HL-60/S4 treated with phorbol 12-myristate 13-acetate at 8.2 ng/mL for 4 days and 3 days (cell line): ENCODE measurements around the gene NOP53.
"Not testable (repeated sequence)": the region's sequence is repeated elsewhere in the genome, so short reads cannot be mapped to it uniquely, and the experiment has no call there.

Source experiments
- in situ Hi-C: fragments of 300-500 bp; cut with MboI; formaldehyde crosslinking; loops from 2 replicates; pipeline ENCODE4 v1.15.0; 2022; ENCODE audit warnings: low sequenced_read_pairs

Gene NOP53

GRCh38 chr19:47716270-47716937 is 28.9 kb upstream of the NOP53 start:
- in situ Hi-C loops: loop anchor here (25.0 kb wide), 1 partner anchor 429 kb away; no protein-coding TSS in a partner anchor

DNA sequence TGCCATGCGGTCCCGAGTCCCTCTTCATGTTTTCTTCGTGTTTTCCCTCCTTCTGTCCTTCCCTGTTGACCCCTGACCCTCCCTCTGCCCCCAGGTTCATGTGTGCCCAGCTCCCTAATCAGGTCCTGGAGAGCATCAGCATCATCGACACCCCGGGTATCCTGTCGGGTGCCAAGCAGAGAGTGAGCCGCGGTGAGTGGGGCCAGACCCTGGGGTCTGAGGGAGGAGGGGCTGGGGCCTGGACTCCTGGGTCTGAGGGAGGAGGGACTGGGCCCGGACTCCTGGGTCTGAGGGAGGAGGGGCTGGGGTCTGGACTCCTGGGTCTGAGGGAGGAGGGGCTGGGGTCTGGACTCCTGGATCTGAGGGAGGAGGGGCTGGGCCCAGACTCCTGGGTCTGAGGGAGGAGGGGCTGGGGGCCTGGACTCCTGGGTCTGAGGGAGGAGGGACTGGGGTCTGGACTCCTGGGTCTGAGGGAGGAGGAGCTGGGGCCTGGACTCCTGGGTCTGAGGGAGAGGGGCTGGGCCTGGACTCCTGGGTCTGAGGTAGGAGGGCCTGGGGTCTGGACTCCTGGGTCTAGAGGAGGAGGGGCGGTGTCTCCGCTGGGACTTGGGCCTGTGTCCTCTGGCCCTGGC is 26.8 kb upstream of the NOP53 start:
- in situ Hi-C loops: loop anchor here (25.0 kb wide), 1 partner anchor 431 kb away; no protein-coding TSS in a partner anchor

- in situ Hi-C loops: loop anchor here (25.0 kb wide), 1 partner anchor 432 kb away; no protein-coding TSS in a partner anchor
These were observed 26.1 kb upstream of the NOP53 start for GRCh38 chr19:47719047-47719859.

DNA sequence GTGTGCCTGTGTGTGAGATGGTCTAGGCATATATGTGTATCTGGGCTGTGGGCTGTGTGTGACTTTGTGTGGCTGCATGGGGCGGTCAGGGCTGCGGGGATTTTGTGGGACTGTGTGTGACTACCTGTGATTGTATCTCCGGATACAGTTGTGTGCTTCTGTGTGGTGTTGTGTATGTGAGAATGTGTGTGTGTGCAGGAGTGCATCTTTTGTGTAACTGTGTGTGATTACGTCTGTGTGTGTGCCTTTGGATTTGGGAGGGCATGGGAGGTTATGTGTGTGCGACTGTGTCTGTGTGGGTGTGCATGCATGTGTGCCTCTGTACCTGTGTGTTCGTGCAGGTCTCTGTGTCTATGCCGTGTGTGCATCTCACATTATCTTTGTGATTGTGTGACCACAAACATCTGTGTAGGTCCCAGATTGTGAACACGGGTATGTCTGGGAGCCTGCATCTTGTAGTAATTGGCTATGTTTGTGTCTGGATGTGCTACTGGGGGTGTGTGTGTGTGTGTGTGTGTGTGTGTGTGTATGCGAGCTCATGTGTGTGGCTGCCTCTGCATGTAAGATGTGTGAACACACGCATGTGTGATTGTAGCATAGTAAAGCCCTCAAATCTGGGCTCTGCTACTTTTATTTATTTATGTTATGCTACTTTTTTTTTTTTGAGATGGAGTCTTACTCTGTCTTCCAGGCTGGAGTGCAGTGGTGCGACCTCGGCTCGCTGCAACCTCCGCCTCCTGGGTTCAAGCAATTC is 24.5 kb upstream of the NOP53 start:
- in situ Hi-C loops: loop anchor here (25.0 kb wide), 1 partner anchor 434 kb away; no protein-coding TSS in a partner anchor

- in situ Hi-C loops: loop anchor here (25.0 kb wide), 1 partner anchor 436 kb away; no protein-coding TSS in a partner anchor
These were observed 21.8 kb upstream of the NOP53 start for GRCh38 chr19:47723581-47723940.

GRCh38 chr19:47725759-47726401 is 19.5 kb upstream of the NOP53 start:
- in situ Hi-C loops: no loop called here

DNA sequence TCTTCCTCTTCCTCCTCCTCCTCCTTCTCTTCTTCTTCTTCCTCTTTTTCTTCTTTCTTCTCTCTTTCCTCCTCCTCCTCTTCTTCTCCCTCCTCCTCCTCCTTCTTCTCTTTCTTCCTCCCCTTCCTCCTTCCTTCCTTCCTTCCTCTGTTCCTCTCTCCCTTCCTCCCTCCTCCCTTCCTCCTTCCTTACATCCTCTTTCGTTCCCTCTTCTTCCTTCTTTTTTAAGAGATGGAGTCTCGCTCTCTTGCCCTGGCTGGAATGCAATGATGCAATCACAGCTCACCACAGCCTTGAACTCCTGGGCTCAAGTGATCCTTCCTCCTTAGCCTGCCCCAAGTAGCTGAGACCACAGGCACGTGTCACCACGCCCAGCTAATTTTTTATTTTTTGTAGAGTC is 18.9 kb upstream of the NOP53 start:
- in situ Hi-C loops: no loop called here

GRCh38 chr19:47728295-47728694 is 17.1 kb upstream of the NOP53 start:
- in situ Hi-C loops: not testable (repeated sequence)

- in situ Hi-C loops: no loop called here
These were observed 15.9 kb upstream of the NOP53 start for GRCh38 chr19:47729468-47729798.

GRCh38 chr19:47729799-47730520 is 15.4 kb upstream of the NOP53 start:
- in situ Hi-C loops: no loop called here

DNA sequence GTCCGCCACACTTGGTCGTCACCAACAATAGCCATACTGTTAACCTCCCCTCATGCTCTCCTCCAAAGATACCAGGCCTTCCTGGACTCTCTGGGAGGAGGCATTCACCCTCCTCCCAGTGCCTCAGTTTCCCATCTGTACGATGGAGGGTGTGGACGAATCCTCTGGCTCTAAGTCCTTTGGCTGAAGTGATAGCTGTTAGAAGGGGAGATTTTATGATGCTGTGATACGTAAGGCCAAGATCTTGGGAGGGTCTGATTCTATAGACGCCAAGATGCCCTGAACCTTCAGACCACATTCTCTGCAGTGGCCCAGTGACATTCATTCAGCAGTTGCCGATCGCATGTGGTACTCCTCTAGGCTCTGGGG is 14.8 kb upstream of the NOP53 start:
- in situ Hi-C loops: no loop called here

DNA sequence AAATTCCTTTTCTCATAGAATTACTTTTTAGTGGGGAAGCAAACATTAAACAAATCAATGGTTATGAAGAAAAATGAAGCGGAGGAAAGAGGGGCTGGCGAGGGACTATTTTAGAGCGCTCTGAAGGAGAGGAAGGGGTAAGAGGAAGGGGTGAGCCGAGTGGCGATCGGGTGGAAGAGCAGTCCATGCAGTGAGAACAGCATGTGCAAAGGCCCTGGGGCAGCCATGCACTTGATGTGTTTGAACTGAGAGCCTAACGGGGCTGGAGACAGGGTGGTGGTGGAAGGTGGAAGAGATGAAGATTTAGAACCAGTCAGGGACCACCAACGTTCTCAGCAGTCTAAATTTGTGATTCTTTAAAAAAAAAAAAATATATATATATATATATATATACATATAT is 14.4 kb upstream of the NOP53 start:
- in situ Hi-C loops: no loop called here

GRCh38 chr19:47735131-47735530 is 10.2 kb upstream of the NOP53 start:
- in situ Hi-C loops: no loop called here

DNA sequence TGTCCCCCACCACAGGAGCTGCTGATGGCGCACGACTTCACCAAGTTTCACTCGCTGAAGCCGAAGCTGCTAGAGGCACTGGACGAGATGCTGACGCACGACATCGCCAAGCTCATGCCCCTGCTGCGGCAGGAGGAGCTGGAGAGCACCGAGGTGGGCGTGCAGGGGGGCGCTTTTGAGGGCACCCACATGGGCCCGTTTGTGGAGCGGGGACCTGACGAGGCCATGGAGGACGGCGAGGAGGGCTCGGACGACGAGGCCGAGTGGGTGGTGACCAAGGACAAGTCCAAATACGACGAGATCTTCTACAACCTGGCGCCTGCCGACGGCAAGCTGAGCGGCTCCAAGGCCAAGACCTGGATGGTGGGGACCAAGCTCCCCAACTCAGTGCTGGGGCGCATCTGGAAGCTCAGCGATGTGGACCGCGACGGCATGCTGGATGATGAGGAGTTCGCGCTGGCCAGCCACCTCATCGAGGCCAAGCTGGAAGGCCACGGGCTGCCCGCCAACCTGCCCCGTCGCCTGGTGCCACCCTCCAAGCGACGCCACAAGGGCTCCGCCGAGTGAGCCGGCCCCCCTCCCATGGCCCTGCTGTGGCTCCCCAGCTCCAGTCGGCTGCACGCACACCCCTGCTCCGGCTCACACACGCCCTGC is 4.4 kb upstream of the NOP53 start:
- in situ Hi-C loops: no loop called here

DNA sequence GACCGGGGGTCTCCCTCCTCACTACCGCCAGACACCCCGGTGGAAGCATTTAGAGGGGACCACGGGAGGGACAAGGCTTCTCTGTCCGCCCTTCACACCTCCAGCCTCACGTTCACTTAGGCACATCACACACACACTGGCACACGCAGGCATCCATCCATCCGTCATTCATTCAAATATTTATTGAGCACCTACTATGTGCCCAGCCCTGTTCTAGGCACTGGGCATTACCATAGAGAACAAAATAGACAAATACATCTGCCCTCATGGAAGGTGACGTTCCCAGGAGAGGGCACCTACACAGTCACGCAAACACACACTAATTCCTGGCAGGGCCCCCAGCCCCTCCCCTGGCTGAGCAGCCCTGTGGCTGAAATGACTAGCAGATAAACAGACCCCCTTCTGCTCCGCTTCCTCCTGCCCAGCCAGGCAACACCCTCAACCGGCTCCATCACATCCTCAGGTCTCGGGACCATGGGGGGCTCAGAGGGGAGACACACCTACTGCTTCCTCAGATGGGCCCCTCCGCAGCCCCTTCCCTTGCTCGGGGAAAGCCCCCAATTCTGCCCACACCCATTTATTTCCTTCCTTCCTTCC is 3.7 kb upstream of the NOP53 start:
- in situ Hi-C loops: no loop called here

DNA sequence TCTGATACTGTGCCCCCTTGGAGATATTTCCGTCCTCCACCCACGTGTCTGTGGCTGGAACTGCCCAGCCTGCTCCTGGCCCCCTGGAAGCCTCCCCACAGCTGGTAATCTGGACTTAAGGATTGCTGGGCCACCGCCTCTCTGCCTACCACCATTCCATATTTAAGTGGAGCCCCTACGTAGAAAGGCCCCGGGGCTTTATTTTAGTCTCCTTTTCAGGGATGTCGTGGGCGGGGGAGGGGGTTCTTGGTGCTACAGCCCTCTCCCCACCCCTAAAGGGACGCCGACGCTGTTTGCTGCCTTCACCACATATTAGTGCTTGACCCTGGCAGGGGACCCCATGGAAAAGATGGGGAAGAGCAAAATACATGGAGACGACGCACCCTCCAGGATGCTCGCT is 2.7 kb upstream of the NOP53 start:
- in situ Hi-C loops: no loop called here

GRCh38 chr19:47746129-47746528 is 783 bp downstream of the NOP53 start:
- in situ Hi-C loops: not testable (repeated sequence)

DNA sequence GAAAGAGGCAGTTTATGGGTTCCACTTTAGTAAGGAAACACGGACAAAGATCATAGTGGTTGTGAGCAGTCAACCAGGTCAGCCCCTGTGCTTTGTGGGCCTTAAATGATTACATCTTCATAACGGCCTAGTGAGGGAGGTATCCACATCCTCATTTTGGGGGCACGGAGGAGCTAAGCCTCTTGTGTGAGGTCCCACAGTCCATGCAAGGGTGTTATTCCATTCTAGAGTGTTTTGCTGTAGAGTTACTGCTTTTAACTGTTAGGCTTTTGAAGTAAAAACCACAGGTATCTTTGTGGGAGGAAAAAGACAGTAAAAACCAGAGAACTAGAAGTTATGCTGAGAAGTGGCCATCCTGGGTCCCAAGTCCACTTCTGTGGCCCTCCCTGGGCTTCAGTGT is 4.0 kb downstream of the NOP53 start:
- in situ Hi-C loops: no loop called here

DNA sequence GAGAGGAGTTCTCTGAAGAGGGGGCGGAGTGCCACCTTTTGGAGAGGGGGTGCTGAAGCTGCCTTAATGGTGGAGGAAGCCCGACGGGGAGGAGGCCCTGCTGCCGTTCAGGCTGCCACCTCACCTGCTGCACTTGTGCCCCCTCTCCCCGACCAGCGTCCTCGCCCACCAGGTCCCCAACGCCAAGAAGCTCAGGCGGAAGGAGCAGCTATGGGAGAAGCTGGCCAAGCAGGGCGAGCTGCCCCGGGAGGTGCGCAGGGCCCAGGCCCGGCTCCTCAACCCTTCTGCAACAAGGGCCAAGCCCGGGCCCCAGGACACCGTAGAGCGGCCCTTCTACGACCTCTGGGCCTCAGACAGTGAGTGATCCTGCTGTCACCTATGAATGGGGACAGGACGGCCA is 5.4 kb downstream of the NOP53 start:
- in situ Hi-C loops: no loop called here
